Fibroblast of mammary gland (primary cell): ENCODE results near the gene ZNF438.

ENCODE experiments used
- DNase-seq: peaks from one replicate; pipeline ENCODE4 v3.0.0-alpha.2; 2010; ENCODE audit warnings: low read depth
- H3K4me3 ChIP-seq: 2 replicates; pipeline ENCODE4 v1.5.1; 2011; ENCODE audit warnings: low read depth, mild to moderate bottlenecking, low read length, moderate library complexity; ENCODE audit not compliant: control insufficient read depth
- CTCF ChIP-seq: conservative IDR thresholded peaks from 2 replicates; pipeline ENCODE4 v1.5.1; 2011; ENCODE audit warnings: low read depth, low read length, inconsistent platforms; ENCODE audit not compliant: control insufficient read depth, insufficient read depth

The ZNF438 gene

GRCh38 chr10:30812018-30812851, 219.4 kb downstream of the ZNF438 start:
- DNase-seq, result peak; percentile 97
- H3K4me3 ChIP-seq, result peak overlapping the region; percentile 3
- TF ChIP-seq CTCF, result no peak

DNA sequence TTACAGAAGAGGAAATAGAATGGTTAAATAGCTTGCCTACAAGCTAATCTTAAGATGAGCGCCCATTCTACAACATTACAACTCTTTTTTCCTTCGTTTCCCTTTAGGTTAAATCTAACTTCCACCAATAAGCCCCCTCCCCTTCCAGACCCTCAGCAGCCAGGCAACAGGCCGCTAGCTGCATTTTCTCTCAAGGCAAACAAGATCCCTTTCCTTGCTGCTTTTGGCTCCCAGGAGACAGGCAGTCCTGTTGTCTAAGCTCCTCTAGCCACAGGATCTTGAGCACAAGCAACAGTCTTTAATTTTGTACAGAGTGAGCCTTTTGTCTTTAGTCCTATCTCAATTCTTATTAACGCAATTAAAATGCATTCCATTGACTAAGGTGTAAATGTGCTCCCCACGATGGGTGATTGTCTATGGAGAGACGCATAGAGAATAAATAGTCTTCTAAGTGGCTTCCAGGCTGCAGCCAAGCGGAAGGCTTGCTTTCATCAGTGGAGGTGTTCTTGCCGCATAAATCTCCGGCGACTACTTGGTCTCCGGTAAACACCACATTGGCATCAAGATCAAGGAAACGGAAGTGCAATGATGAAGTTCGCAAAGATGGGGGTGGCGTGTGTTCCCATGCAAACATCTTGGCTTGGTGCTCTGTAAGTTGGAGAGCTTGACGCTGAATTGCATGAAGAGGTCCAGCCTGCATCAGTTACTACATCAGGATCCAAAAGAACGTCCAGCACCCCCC, 220.2 kb downstream of the ZNF438 start:
- no peak for TF ChIP-seq CTCF
- DNase-seq, result peak; percentile 84
- no peak overlapping the region for H3K4me3 ChIP-seq

- no peak for TF ChIP-seq CTCF
These were observed 221.2 kb downstream of the ZNF438 start for GRCh38 chr10:30810416-30810815.

GRCh38 chr10:30806850-30807249, 224.8 kb downstream of the ZNF438 start:
- no peak for TF ChIP-seq CTCF
- no peak for DNase-seq

More at GRCh38 chr10:30810416-30810815, 221.2 kb downstream of the ZNF438 start:
- no peak overlapping the region for H3K4me3 ChIP-seq
- no peak for DNase-seq

DNA sequence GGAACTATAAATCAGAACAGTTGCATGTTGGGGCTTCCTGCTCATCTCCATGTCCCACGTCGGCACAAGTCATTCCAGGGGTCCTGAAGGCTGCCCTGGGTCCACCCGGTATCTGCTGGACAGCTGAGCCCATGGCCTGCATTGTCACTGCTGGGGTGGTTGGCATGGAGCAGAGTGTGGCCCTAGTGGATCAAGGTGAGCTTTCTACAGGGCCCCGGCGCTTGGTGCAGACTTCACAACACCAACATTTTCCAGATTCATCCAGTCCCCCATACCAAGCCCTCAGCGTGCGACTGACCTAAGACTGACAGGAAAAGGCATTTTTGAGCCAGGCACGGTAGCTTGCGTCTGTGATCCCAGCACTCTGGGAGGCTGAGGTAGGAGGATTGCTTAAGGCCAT, 226.6 kb downstream of the ZNF438 start:
- no peak for DNase-seq
- TF ChIP-seq CTCF, result no peak
- no peak overlapping the region for H3K4me3 ChIP-seq

More at GRCh38 chr10:30806850-30807249, 224.8 kb downstream of the ZNF438 start:
- H3K4me3 ChIP-seq, result no peak overlapping the region

GRCh38 chr10:30804478-30805055, 227.1 kb downstream of the ZNF438 start:
- no peak for TF ChIP-seq CTCF
- peak; percentile 91 for DNase-seq
- H3K4me3 ChIP-seq, result no peak overlapping the region
